CD4-positive, alpha-beta T cell treated with Interleukin-4 for 1 hour (primary cell): ENCODE data around the gene ENO1.

ENCODE experiments used
- DNase-seq, 2 donors: peaks; one replicate each; pipeline ENCODE4 v3.0.0-alpha.2; 2020 to 2022

The ENO1 gene

DNA sequence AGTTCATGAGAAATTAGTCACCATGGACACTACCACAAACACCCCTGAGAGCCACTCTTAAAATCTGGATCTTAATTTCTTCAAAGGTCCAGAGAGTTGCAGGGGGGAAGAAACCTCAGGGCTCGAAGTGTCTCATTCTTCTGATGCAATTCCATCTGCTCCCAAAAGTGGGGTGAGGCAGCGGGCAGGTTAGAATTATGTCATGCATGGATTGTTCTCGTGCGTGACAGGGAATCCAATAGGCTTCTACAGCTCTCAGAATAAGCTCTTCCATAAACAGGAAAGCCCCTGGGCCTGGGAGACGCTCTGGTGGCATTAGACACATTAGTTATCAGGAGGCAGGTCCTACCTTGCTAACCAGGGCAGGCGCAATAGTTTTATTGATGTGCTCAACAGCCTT lies 8.4 kb downstream of the ENO1 start:
- no peak for DNase-seq

DNA sequence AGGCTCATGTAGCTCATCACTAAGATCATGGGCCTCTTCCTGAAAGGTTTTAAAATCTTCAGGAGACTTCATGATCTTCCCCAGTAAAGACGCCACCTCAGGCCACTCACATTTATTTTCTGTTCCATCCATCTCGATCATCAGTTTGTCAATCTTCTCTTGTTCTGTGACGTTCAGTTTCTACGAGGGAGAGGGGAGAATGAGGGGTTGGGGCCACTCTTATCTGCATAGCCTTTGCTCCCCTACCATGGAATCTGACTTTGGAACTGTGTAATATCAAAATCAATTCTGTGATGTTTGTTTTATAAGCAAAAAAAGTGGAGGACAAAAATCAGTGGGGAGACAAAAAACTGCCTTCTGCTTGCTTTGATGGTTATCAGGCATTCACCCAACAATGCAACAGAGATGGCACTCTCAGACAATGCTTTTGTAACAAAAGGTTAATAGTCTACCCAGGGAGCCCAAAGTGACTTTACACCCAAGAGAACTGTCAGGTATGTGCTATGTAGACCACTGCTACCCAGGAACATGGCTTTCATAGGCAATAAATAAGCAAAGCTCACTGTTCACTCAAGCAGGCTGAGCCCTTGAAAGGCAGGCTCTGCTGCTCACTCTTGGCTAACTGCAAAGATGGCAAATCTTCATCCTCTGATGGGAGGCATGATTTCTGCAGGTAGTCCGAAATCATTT lies 10.5 kb downstream of the ENO1 start:
- no peak for DNase-seq

DNA sequence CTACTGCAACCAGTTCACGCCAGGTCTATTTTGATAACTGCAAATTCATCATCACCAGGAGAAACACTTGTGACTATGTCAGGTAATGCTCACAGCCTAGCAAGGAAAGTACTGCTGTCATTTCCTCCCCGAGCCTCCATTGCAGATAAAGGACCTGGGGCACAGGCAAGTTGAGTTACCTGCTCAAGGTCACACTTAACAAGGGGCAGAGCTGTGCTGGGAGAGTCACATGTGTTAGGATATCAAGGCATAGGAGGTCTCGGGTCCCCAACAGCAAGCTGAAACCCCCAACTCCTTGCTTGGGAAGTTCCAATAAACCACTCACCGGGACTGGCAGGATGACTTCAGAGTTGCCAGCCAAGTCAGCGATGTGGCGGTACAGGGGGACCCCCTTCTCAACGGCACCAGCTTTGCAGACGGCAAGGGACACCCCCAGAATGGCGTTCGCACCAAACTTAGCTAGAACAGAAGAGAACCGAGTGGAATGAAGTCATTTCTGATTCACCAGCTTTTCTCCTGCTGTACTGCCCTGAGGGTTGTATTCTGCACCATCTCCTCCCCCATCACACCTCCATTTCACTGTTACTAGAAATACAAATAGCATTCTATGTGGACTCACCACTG lies 11.6 kb downstream of the ENO1 start:
- DNase-seq = no peak

GRCh38 chr1:8866173-8866791 lies 12.2 kb downstream of the ENO1 start:
- DNase-seq = no peak

DNA sequence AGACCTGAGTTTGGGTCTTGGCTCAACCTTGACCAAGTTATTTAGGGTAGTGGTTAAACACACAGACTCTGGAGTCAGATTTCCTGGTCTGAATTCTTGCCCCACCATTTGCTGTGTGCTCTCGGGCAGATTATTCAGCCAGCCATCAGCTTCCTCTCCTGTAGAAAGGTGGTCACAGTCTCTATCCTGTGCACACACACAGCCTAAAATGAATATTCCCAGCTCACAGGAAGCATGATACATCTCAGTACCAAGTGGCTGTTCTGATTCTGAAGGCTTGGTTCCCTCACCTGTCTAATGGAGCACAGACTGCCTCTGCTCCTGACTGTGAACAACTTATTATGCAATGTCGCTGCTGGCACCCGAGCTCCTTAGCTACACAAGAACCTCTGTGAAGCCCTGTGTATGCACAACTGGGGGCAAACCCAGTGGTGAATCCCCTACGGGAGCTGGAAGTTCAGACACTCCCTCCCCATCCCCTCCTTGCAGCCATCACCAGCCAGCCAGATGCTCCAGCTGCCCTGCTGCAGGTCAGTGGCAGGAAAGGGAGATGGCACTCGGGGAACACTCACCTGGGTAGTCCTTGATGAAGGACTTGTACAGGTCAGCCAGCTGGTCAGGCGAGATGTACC lies 13.7 kb downstream of the ENO1 start:
- no peak for DNase-seq

- DNase-seq = no peak
These were observed 14.7 kb downstream of the ENO1 start for GRCh38 chr1:8863794-8864233.

GRCh38 chr1:8863138-8863537 lies 15.3 kb downstream of the ENO1 start:
- DNase-seq = no peak

DNA sequence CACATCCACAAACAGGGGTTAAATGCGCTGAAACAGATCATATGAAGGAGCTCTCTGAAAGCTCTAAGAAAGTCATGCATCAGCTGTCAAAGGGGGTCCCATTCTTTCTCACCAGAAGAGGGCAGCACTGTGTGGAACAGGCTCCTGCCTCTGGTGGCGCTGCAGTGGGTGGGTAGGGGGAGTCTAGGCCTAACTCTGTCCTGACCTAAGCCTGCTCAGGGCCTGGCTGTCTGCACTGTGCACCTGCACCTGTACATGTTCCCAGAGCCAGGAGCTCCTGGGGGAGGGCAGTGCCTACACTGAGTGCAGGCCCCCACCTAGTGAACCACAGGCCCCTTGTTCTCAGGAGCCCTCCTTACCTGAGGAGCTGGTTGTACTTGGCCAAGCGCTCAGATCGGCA lies 16.0 kb downstream of the ENO1 start:
- peak; percentile 46 to 60 for DNase-seq

GRCh38 chr1:8860738-8861516 lies 17.6 kb downstream of the ENO1 start:
- no peak for DNase-seq

DNA sequence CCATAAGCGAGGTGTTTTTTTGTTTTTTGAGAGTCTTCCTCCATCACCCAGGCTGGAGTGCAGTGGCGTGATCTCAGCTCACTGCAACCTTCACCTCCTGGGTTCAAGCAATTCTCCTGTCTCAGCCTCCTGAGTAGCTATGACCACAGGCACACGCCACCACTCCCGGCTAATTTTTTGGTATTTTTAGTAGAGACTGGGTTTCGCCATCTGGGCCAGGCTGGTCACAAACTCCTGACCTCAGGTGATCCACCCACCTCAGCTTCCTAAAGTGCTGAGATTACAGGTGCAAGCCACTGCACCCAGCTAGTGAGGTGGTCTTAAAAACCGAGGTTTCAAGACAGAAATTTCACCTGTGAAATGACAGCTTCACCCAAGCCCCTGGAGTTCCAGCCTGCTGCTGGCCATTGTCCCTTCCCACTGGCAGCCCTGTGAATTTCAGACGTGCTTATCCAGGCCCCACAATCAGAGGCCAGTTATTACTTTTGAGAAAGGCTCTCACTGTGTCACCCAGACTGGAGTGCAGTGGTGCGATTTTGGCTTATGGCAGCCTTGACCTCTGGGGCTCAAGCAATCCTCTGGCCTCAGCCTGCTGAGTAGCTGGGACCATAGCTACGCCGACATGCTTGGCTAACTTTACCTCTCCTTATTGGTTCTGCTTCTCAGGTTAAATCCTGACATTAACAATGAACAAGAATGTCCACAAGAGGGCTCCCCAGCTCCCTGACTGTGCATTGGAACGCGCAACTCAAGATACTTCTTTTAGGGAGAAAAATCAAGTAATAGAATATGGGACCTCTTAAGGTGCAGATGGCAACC lies 19.4 kb downstream of the ENO1 start:
- peak; percentile 54 to 73 for DNase-seq

GRCh38 chr1:8858112-8858668 lies 20.3 kb downstream of the ENO1 start:
- no peak for DNase-seq

DNA sequence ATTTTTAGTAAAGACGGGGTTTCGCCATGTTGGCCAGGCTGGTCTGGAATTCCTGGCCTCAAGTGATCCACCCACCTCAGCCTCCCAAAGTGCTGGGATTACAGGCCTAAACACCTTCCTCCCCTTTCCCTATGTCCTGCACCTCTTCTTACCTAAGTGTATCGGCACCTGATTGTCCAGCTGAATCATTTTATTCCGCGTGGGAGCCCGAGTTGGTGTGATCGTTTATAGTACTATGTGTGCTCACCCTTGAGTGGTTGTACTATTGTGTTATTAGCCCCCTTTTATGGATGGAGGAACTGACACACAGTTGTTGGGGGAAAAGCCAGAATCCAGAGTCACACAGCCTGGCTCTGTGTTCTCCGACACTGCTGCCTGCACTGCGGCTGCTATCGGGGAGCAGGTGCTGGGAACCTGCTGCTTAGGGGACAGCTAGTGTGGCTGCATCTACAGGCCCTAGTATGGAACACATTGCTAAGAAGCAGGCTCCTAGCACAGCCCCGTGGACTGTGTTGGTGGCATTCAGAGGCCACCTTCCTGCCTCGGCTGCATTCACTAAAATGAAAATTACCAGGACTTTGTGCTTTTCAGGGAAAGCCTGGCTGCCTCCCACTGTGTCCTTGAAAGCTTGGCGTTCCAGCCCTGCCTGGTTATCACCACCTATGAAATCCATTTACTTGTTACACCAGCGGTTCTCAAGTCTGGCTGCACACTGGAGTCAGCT lies 21.6 kb downstream of the ENO1 start:
- DNase-seq = no peak

GRCh38 chr1:8854240-8854639 lies 24.2 kb downstream of the ENO1 start:
- no peak for DNase-seq

- DNase-seq = no peak
These were observed 27.4 kb downstream of the ENO1 start for GRCh38 chr1:8851060-8851459.

- peak; percentile 67 to 74 for DNase-seq
These were observed 29.7 kb downstream of the ENO1 start for GRCh38 chr1:8848663-8849386.

- no peak for DNase-seq
These were observed 30.5 kb downstream of the ENO1 start for GRCh38 chr1:8847990-8848389.

DNA sequence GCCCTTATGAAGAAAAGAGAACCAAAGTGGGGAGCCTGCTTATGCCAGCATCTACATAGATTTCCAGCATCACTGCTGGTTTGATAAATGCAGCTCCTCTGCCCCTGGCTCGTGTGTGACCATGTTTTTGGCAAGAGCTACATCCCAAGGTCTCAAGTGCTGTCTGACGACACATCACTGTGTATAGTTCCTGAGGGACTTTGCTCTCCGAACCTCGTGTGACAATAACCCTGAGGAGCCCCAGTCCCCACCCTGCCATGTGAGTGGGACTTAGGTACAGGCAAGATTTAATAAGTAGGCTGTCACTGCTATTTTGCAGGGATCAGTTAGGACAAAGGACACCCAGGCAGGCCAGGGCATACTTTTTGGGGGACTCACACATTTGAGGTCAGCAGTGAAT lies 32.2 kb downstream of the ENO1 start:
- no peak for DNase-seq

- no peak for DNase-seq
These were observed 33.1 kb downstream of the ENO1 start for GRCh38 chr1:8845104-8846097.

GRCh38 chr1:8844501-8845006 lies 33.9 kb downstream of the ENO1 start:
- no peak for DNase-seq
